Endodermal cell (in vitro differentiated cells): Measurements from ENCODE around the gene ANO3. TPM values are rescaled to one million over a fixed set of nuclear protein-coding genes. Genes with fewer than 3 reads are reported as not detected.

Source experiments
- DNase-seq: peaks from one replicate; pipeline ENCODE4 v3.0.0-alpha.2; 2017
- H3K27ac ChIP-seq: 2 replicates; pipeline ENCODE4 v1.5.1; 2013; ENCODE audit warnings: mild to moderate bottlenecking, low read depth, low read length, moderate library complexity
- H3K27me3 ChIP-seq: 2 replicates; pipeline ENCODE4 v1.6.1; 2013; ENCODE audit warnings: mild to moderate bottlenecking, low read length, moderate library complexity; ENCODE audit not compliant: insufficient read depth, control insufficient read depth, poor library complexity, severe bottlenecking
- H3K36me3 ChIP-seq: 2 replicates; pipeline ENCODE4 v1.7.0; 2013; ENCODE audit warnings: mild to moderate bottlenecking, low read length, moderate library complexity; ENCODE audit not compliant: control insufficient read depth, insufficient read depth
- H3K4me1 ChIP-seq: one replicate; pipeline ENCODE4 v1.7.0; 2013; ENCODE audit warnings: low read length; ENCODE audit not compliant: control insufficient read depth, insufficient read depth
- H3K4me3 ChIP-seq: 2 replicates; pipeline ENCODE4 v1.5.1; 2013; ENCODE audit warnings: mild to moderate bottlenecking, low read length, moderate library complexity
- H3K9ac ChIP-seq: 2 replicates; pipeline ENCODE4 v1.6.1; 2013; ENCODE audit warnings: mild to moderate bottlenecking, low read length, moderate library complexity; ENCODE audit not compliant: poor library complexity, severe bottlenecking; ENCODE audit errors: extremely low read depth
- H3K9me3 ChIP-seq: 2 replicates; pipeline ENCODE4 v1.6.1; 2013; ENCODE audit warnings: mild to moderate bottlenecking, low read length, moderate library complexity; ENCODE audit not compliant: control insufficient read depth
- H3K27ac Mint-ChIP-seq: 2 replicates; pipeline ENCODE4 v1.8.0; 2020; ENCODE audit warnings: mixed read lengths
- H3K27me3 Mint-ChIP-seq: 2 replicates; pipeline ENCODE4 v1.8.0; 2021; ENCODE audit warnings: mild to moderate bottlenecking, mixed read lengths; ENCODE audit not compliant: insufficient read depth
- H3K36me3 Mint-ChIP-seq: 2 replicates; pipeline ENCODE4 v1.8.0; 2020; ENCODE audit warnings: low read depth, mixed read lengths
- H3K4me1 Mint-ChIP-seq: 2 replicates; pipeline ENCODE4 v1.8.0; 2020; ENCODE audit warnings: mixed read lengths
- H3K4me3 Mint-ChIP-seq: 2 replicates; pipeline ENCODE4 v1.8.0; 2020; ENCODE audit warnings: mild to moderate bottlenecking, moderate library complexity, mixed read lengths
- H3K9me3 Mint-ChIP-seq: 2 replicates; pipeline ENCODE4 v1.8.0; 2020; ENCODE audit warnings: mild to moderate bottlenecking, mixed read lengths
- CTCF ChIP-seq: fragments of 200-600 bp; sonication (generic); conservative IDR thresholded peaks from 2 replicates; pipeline ENCODE4 v1.5.0; 2021; ENCODE audit warnings: antibody characterized with exemption, mild to moderate bottlenecking
- WGBS, 2 experiments: methylation state at CpG; one replicate each; pipeline versions ENCODE4 v1.1.5 to v1.1.7; 2013; ENCODE audit warnings: missing lambda C conversion rate in 2 of 2, mixed read lengths in 1 of 2; ENCODE audit not compliant: insufficient coverage in 1 of 2, insufficient read length in 1 of 2; 5-methylcytosine and 5-hydroxymethylcytosine counted together
- total RNA-seq, 2 donors: library from RNA; stranded (reverse); fragmentation: NEBNext Ultra II Directional in 1 of 2; extraction: Animal tissue kit (Norgen Biotek cat#: 25700) in 1 of 2; gene quantifications; 2 replicates in 1 of 2; 3 replicates in 1 of 2; pipeline ENCODE4 v1.2.1, GENCODE V29; 2021

Gene ANO3
- total RNA-seq, 2 donors from 2014 or later: not detected

GRCh38 chr11:26457636-26458035 lies 125.7 kb downstream of the ANO3 start:
- no peaks in the 10 kb centered on the region for H3K4me1 Mint-ChIP-seq
- no peaks in the 10 kb centered on the region for H3K27me3 Mint-ChIP-seq
- H3K4me3 Mint-ChIP-seq: no peak overlapping the region
- no peaks in the 10 kb centered on the region for H3K4me1 ChIP-seq
- TF ChIP-seq CTCF: no peak
- no peak overlapping the region for H3K9ac ChIP-seq
- H3K27ac ChIP-seq: no peak overlapping the region
- no peaks in the 10 kb centered on the region for H3K36me3 ChIP-seq
- peaks cover 10% of the 10 kb centered on the region for H3K9me3 Mint-ChIP-seq
- no peak for DNase-seq
- H3K27me3 ChIP-seq: no peaks in the 10 kb centered on the region
- no peaks in the 10 kb centered on the region for H3K9me3 ChIP-seq
- no peak overlapping the region for H3K4me3 ChIP-seq
- 100% methylated on average over 1 of the region's 1 CpG; no CpG with 5 or more reads in 1 of the 2 experiments for WGBS, 2 experiments
- H3K27ac Mint-ChIP-seq: no peak overlapping the region
- H3K36me3 Mint-ChIP-seq: no peaks in the 10 kb centered on the region

GRCh38 chr11:26465274-26465673 lies 133.3 kb downstream of the ANO3 start:
- Histone ChIP-seq H3K9me3 (no peaks in the 10 kb centered on the region), H3K9ac (no peak overlapping the region), H3K27me3 (no peaks in the 10 kb centered on the region), H3K27ac (no peak overlapping the region), H3K4me1 (no peaks in the 10 kb centered on the region), H3K4me3 (no peak overlapping the region), H3K36me3 (no peaks in the 10 kb centered on the region)
- no peaks in the 10 kb centered on the region for H3K36me3 Mint-ChIP-seq
- no peak overlapping the region for H3K27ac Mint-ChIP-seq
- TF ChIP-seq CTCF: no peak
- H3K4me3 Mint-ChIP-seq: no peak overlapping the region
- DNase-seq: no peak
- no peaks in the 10 kb centered on the region for H3K4me1 Mint-ChIP-seq
- no peaks in the 10 kb centered on the region for H3K9me3 Mint-ChIP-seq
- no peaks in the 10 kb centered on the region for H3K27me3 Mint-ChIP-seq

- Histone ChIP-seq H3K9ac (no peak overlapping the region), H3K36me3 (no peaks in the 10 kb centered on the region), H3K27me3 (no peaks in the 10 kb centered on the region), H3K27ac (no peak overlapping the region), H3K9me3 (no peaks in the 10 kb centered on the region), H3K4me3 (no peak overlapping the region), H3K4me1 (no peaks in the 10 kb centered on the region)
- no peak for DNase-seq
- no peak for TF ChIP-seq CTCF
- Mint-ChIP-seq H3K27ac (no peak overlapping the region), H3K36me3 (no peaks in the 10 kb centered on the region), H3K4me3 (no peak overlapping the region), H3K4me1 (no peaks in the 10 kb centered on the region), H3K9me3 (no peaks in the 10 kb centered on the region), H3K27me3 (no peaks in the 10 kb centered on the region)
- no CpG with 5 or more reads among the region's 1 CpG for WGBS, 2 experiments
Observed at GRCh38 chr11:26467506-26467905, 135.6 kb downstream of the ANO3 start.
